Skin of body (tissue), 2 donors: Measurements from ENCODE around the gene GRHPR. TPM values are rescaled to one million over a fixed set of nuclear protein-coding genes. Genes with fewer than 3 reads are reported as not detected.
"Not testable (repeated sequence)": the region's sequence is repeated elsewhere in the genome, so short reads cannot be mapped to it uniquely, and the experiment has no call there.

Experiments
- DNase-seq: peaks from one replicate; lab custom pipeline; 2025; lab: John Stamatoyannopoulos, UW
- total RNA-seq: library from RNA; depleted of rRNA; stranded (reverse); fragments of >200 nt; gene quantifications from one replicate; pipeline ENCODE4 v1.2.3, GENCODE V29; 2014

Gene GRHPR
- total RNA-seq = 59.7 TPM

DNA sequence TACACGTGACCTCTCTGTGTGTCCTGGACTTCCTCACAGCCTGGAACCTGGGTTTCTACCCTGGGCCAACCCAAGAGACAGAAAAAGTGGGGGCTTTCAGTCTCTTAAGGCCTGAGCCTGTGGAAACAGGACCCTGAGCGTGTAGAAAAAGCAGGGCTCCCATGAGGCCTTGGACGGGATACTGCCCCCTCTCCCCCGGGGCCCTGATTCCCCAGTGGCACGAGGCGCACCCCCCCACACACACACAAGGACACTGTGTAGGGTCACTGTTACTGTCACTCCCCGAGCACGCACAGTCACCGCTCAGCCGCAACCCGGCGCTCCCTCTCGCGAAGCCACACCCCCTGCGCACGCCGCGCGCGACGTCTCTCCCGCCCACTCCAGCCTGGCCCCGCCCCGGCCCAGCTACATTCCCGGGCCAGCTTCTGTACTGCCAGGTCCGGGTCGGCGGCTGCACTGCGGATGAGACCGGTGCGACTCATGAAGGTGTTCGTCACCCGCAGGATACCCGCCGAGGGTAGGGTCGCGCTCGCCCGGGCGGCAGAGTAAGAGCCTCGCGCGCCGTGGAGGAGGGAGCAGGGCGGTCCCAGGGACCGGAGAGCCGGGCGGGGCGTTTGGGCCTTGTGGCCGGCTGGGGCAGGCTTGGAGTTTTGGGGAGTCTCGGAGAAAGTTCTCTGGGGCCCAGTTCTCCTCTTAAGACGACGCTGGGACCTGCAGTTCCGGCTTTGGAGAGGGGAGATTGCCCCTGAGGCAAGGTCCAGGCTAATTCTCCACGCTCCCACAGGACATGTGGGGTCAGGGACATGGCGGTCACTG, at the start of gene GRHPR:
Gene GRHPR (plus strand): TSS at position 408 of the 816 bp plus-strand sequence. CDS start 55 bp downstream, at position 463.
- DNase-seq = peak; percentile 46

DNA sequence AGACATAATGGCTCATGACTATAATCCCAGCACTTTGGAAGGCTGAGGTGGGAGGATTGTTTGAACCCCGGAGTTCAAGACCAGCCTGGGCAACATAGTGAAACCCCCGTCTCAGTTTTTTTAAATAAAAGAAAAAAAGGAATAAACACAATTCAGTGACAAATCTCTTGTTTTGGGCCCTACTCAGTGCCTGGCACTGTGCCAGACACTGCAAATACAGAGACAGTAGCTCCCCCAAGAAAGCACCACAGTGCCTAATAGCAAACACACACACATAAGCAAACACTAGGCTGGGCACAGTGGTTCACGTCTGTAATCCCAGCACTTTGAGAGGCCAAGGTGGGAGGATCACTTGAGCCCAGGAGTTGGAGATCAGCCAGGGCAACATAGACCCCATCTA, 49.7 kb upstream of the GRHPR start:
- no peak for DNase-seq

GRCh38 chr9:37373621-37374020, 48.9 kb upstream of the GRHPR start:
- DNase-seq = no peak

- DNase-seq = no peak
These were observed 47.6 kb upstream of the GRHPR start for GRCh38 chr9:37374892-37375291.

DNA sequence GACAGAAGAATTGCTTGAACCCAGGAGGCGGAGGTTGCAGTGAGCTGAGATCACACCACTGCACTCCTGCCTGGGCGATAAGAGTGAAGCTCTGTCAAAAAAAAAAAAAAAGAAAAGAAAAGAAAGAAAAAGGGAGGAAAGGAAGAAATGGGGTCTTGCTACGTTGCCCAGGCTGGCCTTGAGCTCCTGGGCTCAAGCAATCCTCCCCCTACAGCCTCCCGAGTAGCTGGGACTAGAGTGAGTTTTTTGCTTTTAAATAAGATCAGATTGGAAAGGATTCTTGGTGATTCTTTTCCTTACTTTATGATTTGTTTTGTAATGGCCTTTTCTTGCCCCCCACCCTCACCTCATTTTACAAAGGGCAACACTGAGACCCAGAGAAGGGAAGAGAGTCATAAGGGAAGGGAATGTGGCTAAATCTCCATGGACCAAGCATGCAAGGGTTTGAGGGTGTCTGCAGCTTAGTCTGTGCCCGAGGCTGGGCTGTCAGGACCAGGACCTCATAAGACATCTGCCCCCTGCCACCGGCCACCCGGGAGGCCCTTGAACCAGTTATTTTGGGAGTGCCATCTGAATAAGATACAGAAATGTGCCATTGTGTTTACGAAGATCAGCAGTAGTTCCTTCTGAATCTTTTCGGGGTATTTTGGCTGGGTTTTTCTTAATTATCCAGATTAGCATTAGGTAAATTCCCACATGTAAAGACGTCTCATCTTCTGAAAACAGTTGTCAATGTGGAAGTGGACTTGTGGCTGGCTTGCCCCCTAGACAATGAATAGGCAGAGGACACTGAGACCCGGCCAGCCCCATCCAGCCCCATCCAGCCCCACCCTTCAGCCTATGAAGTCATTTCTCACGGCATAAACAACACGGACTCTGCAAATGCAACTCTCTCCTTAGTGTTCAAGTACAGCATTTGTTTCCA, 44.5 kb upstream of the GRHPR start:
- DNase-seq = no peak

GRCh38 chr9:37378613-37379004, 43.9 kb upstream of the GRHPR start:
- DNase-seq = no peak

- DNase-seq = no peak
These were observed 42.7 kb upstream of the GRHPR start for GRCh38 chr9:37379835-37380234.

DNA sequence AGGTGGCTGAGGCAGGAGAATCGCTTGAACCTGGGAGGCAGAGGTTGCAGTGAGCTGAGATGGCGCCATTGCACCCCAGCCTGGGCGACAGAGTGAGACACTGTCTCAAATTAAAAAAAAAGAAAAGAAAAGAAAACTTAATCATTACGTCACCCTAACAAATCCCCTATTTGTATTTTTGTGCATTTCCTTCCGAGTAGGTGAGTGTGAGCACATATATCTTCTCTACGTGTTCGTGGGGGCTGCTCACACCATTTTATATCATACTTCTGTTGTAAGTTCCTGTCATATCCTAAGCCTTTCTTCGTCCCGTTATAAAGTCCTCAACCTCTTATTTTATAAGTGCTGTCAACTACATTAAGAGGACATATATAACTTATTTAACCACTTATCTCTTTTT, 41.9 kb upstream of the GRHPR start:
- no peak for DNase-seq

DNA sequence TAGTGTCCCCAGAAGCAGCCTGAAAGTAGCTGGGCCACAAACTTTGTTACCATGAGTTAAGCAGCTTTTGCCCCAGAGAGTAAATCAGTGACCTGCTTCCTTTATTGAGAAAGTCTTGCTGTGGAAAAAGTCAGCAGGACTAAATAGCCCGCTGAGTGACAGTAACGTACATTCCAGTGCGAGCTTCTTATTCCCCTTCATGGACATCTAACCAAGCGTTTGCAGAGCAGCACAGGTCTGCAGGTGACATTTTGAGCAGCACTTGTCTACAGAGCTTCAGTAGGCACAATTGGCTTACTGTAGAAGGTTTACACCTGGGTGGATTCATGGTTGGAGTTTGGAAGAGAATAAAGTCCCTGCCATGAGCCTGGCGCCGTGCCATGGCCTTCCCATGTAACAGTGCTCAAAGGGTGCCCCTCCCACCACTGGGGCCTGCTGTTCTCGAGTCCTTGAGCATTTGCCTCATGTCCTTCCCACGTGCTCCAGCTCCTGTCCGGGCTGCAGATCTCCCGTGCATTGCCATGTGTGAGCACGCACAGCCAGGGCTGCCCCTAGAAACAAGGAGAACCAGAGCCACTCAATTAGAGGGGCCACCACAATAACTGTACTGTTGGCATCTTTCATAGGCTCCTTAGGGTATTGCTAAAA, 41.3 kb upstream of the GRHPR start:
- no peak for DNase-seq

GRCh38 chr9:37382161-37382981, 40.1 kb upstream of the GRHPR start:
- DNase-seq = no peak

DNA sequence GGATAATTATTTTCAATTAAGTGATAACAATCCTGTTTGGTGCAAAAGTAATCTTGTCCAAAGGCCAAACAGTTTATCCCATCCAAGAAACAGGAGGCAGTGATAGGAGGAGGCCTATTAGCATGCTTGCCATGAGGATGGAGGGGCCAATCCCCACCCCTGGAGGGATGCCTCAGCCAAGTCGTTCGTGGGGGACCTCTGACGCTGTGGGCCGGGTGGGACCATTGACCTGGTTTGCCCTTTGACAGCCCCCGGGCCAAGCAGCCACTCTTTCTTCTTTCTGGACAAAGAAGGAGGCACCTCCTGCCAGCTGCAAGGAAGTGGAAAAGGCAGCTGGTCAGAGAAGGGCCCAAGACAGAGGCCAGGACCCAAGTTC, 39.5 kb upstream of the GRHPR start:
- DNase-seq = no peak

GRCh38 chr9:37383393-37383792, 39.1 kb upstream of the GRHPR start:
- DNase-seq = no peak

DNA sequence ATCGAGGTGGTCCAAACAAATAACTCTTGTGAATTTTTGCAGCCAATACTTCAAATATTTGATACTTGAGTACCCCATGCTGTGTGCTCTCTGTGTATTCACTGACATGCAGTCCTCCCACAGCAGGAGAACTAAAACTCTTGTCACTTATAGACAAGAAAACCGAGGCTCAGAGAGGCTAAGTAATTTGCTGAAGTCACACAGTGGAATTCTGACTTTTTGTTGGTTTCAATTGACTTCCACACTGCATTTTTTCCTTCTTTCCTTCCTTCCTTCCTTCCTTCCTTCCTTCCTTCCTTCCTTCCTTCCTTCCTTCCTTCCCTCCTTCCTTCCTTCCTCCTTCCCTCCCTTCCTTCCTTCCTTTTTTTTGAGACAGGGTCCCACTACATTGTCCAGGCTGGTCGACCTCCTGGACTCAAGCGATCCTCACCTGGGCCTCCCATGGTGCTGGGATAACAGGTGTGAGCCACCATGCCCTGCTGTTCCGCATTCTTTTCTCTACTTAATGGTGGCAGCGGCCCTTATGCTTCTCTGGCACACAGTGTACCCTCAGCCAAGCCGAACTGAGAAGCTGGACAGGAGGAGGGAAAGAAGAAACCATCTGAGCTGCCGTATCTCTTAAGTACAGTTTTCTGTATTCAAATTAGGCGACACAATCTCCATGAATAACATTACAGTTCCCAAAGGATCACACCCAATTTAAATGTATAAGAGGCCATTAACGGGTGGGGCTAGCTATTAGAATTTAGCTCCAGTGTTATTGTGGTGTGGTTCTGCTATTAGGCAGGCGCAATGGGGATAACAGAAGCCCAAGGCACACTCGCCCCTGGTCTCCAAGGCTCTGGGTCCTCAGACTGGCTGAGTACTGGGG, 38.4 kb upstream of the GRHPR start:
- DNase-seq = no peak

GRCh38 chr9:37385286-37385685, 37.2 kb upstream of the GRHPR start:
- no peak for DNase-seq

DNA sequence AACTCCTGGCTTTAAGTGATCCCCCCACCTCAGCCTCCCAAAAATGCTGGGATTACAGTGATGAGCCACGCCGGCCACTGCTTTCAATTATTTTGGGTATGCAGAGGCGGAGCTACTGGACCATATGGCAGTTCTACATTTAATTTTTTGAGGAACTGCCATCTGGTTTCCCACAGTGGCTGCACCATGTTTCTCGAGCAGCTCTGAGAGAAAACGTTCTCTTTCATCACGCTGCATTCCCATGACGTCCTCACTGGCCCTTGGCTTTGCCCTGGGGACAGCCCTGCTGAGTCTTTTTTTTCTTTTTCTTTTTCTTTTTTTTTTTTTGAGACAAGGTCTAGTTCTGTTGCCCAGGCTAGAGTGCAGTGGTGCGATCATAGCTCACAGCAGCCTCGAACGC, 35.5 kb upstream of the GRHPR start:
- no peak for DNase-seq

DNA sequence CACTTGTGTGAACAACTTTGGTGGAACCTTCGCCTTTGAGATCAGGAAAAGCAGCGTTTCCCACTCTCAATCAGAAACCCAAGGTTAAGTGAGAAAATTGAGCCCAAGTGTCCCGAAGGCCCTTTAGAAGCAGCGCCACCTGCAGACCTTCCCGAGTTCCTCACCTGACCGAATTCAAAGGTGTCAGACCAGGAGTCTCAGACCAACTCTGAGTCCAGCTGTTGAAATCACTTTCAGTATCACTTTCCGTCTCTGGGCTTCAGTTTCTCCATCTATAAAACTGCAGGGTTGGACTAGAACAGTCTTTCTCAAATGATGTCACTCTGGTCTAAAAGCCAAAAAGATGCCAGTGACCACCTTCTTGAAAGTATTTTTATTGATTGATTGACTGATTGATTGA, 31.7 kb upstream of the GRHPR start:
- no peak for DNase-seq

DNA sequence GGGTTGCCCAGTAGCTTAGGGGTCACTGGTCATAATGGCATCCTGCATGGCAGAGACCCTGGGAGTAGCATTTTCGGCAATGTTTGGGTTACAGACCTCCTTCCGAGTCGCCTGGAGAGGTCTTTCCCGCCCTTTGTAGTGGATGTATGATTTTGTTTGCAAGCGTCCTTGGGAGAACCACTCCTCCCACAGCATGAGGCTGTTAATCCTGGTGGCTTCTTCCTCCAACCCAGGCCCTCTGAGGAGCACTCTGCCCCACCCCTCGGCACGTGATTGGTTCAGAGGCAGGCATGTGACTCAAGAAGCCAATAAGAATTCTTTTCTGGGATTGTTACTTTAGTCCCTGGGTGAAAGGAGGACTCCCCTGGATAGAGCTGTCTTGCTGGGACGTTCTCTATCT, 30.2 kb upstream of the GRHPR start:
- no peak for DNase-seq

DNA sequence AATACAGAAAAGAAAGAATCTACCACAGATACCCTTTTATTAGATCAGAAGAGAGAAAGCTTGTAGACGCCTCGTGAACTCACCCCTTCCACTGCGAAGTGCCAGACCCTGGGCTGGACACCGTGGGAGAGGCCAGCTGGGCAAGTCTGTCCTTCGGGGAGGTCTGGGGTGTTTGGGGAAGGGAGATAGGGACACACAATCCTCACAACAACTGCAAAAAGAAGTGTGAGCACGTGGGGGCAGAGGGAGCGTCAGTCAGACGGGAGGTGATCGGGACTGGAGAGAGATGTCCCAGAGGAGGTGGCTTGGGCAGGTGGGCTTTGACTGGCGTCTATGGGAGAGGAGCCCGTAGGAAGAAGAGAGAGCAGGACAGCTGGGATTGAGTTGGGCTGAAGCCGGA, 27.3 kb upstream of the GRHPR start:
- DNase-seq = no peak

DNA sequence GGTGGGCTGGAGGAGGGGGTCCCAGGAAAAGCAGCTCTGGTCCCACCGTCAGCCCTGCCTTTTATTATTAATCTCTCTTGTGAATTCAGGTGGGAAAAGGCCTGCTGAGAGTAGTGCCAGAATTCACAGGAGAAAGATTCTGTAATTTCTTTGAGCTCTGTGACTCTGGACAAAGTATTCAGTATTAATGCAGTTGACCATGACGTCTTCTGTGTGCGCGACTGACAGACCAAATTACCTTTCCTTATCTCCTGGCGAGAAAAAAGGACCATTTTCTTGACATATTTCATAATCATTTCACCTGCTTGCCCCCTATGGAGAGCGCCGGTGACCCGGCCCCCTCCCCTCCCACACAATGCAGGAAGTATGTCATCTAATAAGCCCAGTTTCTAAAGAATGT, 26.8 kb upstream of the GRHPR start:
- no peak for DNase-seq

GRCh38 chr9:37397948-37398347, 24.5 kb upstream of the GRHPR start:
- not testable (repeated sequence) for DNase-seq
